Stimulated activated CD8-positive, alpha-beta memory T cell treated with anti-CD3 and anti-CD28 coated beads, Interleukin-15, amount 100 ng/mL, for 1 hour (primary cell): ENCODE data around the gene ACHE.
"Not testable (repeated sequence)": the region's sequence is repeated elsewhere in the genome, so short reads cannot be mapped to it uniquely, and the experiment has no call there.

Experiments
- DNase-seq: peaks from one replicate; pipeline ENCODE4 v3.0.0-alpha.2; 2020; ENCODE audit warnings: low read depth

The ACHE gene

GRCh38 chr7:100861616-100861985 lies 34.1 kb downstream of the ACHE start:
- no peak for DNase-seq

- no peak for DNase-seq
These were observed 34.7 kb downstream of the ACHE start for GRCh38 chr7:100860702-100861615.

GRCh38 chr7:100859856-100860255 lies 35.8 kb downstream of the ACHE start:
- DNase-seq, result no peak

GRCh38 chr7:100856871-100857282 lies 38.8 kb downstream of the ACHE start:
- DNase-seq, result no peak

GRCh38 chr7:100855515-100855914 lies 40.2 kb downstream of the ACHE start:
- no peak for DNase-seq

- DNase-seq, result not testable (repeated sequence)
These were observed 40.8 kb downstream of the ACHE start for GRCh38 chr7:100854899-100855298.

GRCh38 chr7:100854146-100854895 lies 41.4 kb downstream of the ACHE start:
- no peak for DNase-seq

- peak; percentile 65 for DNase-seq
These were observed 43.4 kb downstream of the ACHE start, which contains the start of gene SLC12A9 for GRCh38 chr7:100852048-100852872. SLC12A9 (plus strand) TSS chr7:100852713; CDS start chr7:100854198, 1,485 bp downstream.

GRCh38 chr7:100847360-100847759 lies 48.3 kb downstream of the ACHE start:
- no peak for DNase-seq

- no peak for DNase-seq
These were observed 55.1 kb downstream of the ACHE start for GRCh38 chr7:100840470-100841100.
